Measurements from ENCODE around the gene TUBB.
"Not testable (repeated sequence)": the region's sequence is repeated elsewhere in the genome, so short reads cannot be mapped to it uniquely, and the experiment has no call there.

The TUBB gene

GRCh38 chr6:30719356-30719755 lies 796 bp upstream of the TUBB start:
- DNase-seq, result no peak

- peak in 4 of 5 experiments; percentile 32 to 79 (median 44) for DNase-seq
Measured at GRCh38 chr6:30720738-30721197, 616 bp downstream of the TUBB start.

DNA sequence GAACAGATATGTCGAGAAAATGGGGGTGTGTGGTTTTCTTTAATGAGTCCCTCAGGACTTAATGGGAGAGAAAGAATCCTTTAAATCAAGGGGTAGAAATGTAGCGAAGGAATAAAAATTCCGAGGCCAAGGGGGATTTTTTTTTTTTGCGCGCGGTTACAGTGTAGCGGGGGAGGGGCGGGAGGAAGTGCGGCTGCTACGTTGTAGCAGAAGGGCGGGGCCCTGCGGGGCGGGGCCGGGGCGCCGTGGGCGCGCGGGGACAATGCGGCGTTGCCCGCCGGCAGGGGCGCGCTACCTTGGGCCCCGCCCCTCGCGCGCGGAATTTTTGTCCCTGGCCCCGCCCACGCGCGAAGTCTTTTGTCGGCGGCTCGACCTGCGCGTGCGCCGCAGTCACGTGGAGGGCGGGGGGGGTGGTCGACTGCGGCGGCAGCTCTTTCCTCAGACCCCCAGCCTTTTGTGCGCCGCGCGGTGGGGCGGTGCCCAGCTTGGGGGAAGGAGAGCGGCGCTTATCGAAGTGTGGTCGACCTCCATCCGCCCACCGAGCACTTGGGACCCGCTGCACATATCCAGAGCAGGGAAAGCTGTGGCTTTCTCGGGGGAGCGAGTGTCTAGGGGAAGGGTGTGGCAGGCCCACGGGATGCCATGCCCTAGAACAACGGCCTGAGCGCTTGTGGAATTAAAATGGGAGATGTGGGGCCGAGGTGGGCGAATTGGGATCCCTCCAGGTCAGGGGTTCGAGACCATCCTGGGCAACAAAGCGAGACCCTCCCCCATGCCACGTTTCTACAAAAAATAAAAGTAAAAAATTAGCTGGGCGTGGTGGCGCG lies 1.3 kb downstream of the TUBB start:
- DNase-seq, result peak; percentile 92 to 96 (median 94)

DNA sequence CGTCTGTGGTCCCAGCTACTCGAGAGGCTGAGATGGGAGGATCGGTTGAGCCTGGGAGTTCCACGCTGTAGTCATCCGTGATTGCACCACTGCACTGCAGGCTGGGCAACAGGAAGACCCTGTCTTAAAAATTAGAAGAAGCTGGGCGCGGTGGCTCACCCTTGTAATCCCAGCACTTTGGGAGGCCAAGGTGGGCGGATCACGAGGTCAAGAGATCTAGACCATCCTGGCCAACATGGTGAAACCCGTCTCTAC lies 1.8 kb downstream of the TUBB start:
- DNase-seq, result not testable (repeated sequence)

GRCh38 chr6:30722280-30723112 lies 2.3 kb downstream of the TUBB start:
- DNase-seq, result peak; percentile 68 to 81 (median 77)

DNA sequence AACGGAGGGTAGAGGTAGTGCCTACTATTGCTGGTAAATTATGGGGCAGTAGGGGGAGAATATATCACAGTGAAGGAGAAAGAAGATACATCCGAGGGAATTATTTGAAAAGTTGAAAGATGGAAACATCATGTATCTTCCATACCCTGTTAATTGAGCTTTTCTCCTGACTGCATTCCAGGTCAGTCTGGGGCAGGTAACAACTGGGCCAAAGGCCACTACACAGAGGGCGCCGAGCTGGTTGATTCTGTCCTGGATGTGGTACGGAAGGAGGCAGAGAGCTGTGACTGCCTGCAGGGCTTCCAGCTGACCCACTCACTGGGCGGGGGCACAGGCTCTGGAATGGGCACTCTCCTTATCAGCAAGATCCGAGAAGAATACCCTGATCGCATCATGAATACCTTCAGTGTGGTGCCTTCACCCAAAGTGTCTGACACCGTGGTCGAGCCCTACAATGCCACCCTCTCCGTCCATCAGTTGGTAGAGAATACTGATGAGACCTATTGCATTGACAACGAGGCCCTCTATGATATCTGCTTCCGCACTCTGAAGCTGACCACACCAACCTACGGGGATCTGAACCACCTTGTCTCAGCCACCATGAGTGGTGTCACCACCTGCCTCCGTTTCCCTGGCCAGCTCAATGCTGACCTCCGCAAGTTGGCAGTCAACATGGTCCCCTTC lies 3.1 kb downstream of the TUBB start:
- DNase-seq, result not testable (repeated sequence)

DNA sequence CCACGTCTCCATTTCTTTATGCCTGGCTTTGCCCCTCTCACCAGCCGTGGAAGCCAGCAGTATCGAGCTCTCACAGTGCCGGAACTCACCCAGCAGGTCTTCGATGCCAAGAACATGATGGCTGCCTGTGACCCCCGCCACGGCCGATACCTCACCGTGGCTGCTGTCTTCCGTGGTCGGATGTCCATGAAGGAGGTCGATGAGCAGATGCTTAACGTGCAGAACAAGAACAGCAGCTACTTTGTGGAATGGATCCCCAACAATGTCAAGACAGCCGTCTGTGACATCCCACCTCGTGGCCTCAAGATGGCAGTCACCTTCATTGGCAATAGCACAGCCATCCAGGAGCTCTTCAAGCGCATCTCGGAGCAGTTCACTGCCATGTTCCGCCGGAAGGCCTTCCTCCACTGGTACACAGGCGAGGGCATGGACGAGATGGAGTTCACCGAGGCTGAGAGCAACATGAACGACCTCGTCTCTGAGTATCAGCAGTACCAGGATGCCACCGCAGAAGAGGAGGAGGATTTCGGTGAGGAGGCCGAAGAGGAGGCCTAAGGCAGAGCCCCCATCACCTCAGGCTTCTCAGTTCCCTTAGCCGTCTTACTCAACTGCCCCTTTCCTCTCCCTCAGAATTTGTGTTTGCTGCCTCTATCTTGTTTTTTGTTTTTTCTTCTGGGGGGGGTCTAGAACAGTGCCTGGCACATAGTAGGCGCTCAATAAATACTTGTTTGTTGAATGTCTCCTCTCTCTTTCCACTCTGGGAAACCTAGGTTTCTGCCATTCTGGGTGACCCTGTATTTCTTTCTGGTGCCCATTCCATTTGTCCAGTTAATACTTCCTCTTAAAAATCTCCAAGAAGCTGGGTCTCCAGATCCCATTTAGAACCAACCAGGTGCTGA lies 3.9 kb downstream of the TUBB start:
- not testable (repeated sequence) for DNase-seq

DNA sequence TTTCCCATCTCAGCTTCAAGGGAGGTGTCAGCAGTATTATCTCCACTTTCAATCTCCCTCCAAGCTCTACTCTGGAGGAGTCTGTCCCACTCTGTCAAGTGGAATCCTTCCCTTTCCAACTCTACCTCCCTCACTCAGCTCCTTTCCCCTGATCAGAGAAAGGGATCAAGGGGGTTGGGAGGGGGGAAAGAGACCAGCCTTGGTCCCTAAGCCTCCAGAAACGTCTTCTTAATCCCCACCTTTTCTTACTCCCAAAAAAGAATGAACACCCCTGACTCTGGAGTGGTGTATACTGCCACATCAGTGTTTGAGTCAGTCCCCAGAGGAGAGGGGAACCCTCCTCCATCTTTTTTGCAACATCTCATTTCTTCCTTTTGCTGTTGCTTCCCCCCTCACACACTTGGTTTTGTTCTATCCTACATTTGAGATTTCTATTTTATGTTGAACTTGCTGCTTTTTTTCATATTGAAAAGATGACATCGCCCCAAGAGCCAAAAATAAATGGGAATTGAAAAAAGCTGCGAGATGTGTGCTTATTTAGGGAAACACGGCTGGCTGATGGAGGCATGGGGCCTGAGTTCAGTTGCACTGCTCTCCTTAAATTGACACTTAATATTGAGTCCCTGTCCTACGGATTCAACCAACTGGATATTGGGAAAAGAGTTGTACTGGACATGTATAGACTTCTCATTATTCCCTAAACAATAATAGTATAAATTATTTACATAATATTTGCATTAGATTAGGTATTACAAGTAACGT lies 4.9 kb downstream of the TUBB start:
- no peak for DNase-seq

DNA sequence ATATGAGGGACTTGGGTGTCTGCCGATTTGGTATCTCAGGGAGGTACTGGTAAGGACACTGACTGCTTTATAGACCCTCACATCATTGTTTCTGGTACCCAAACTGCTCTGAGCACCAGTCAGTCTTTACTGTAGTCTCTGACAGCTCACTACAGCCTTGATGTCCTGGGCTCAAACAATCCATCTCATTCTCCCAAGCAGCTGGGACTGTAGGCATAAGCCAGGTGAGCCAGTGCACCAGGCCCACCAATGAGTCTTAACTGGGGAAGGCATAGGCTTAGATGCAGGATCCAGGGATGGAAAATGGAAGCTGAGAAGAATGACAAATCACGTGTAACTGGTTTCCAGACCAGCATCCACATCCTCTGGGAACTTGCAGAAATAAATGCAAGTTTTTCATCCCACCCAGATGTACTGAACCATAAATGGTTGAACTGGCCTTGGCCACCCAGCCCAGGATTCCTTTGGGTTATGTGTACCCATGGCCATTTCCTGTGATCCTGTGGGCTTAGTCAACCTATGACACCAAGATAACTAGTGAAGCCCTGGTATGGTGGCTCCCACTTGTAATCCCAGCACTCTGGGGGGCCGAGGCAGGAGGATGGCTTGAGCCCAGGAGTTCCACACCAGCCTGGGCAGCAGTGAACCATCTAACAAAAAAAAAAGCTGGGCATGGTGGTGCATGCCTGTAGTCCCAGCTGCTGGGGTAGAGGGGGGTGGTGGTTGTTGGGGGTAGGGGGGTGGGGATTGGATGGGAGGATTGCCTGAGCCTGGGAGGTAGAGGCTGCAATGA lies 5.8 kb downstream of the TUBB start:
- no peak for DNase-seq

- DNase-seq, result no peak
Measured at GRCh38 chr6:30726506-30727413, 6.6 kb downstream of the TUBB start.

DNA sequence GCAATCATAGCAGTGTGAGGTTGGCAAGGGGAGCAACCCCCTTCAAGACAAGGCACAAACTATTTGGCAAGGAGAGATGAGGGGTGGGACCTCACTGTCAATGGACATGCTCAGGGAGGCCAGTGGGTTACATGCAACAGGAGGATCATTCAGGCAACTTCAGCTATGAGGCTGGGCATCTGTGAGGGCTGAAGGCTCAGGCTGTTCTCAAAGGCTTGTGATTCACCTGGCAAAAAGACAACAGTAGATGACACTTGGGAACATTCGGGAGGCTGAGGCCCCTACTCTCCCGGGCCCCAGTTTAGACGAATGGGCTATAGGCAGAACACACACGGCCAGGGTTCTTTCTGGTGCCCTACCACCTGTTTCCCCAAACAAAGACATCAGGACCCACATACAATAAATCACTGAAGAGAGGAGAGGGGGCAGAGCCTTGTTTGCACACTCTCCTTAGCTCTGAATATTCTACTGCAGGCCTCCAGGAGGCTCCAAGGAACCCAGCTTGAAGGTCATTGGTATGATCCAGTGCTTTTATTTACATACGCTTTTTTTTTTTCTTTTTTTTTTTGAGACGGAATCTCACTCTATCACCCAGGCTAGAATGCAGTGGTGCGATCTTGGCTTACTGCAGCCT lies 7.9 kb downstream of the TUBB start:
- no peak for DNase-seq

- peak; percentile 67 to 91 (median 78) for DNase-seq
Measured at GRCh38 chr6:30730601-30731435, 10.7 kb downstream of the TUBB start.

GRCh38 chr6:30732237-30732943 lies 12.2 kb downstream of the TUBB start:
- DNase-seq, result no peak

- DNase-seq, result no peak
Measured at GRCh38 chr6:30735668-30736314, 15.6 kb downstream of the TUBB start.

DNA sequence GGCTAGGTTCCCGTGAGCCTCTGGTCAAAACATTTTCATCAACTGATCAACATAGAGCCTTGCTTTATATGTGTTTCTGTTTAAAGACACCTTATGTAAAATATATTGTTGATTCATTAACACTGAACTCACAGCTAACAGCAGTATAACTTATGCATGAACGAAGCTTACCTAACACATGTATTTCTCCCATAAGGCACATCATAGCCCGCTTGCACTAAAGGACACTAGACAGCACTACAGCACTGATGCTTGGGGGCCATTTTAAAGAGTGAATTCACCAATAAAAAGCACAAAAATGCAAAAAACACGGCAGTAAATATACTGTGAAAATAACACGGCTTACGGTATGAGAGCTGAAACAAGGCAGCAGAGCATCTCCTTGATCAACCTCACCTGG lies 18.4 kb downstream of the TUBB start:
- DNase-seq, result no peak

DNA sequence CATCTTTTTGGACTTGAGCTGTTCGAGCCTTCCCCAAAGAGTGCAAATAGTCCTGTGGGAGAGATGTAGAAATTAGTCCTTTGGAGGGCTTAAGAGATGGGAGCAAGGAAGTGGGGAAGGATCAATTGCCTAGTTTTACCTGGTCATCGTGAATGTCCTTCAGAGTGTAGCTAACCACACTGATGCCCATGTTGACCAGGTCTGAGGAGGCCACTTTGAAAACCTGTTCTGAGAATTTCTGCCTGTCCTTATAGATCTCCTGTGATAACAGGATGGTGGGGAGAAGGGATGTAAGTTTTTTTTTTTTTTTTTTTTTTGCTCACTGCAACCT lies 20.4 kb downstream of the TUBB start:
- DNase-seq, result no peak

All from T-helper 2 cell (primary cell).